Right ventricle myocardium inferior (tissue), 1 donor: ENCODE results near the gene GMIP. TPM values are rescaled to one million over a fixed set of nuclear protein-coding genes. Genes with fewer than 3 reads are reported as not detected.

Experiments
- ATAC-seq: fragments of 200-7000 bp; cut with Tn5 transposase; one replicate; pipeline ENCODE4 v1.9.1; 2020; ENCODE audit warnings: mild to moderate bottlenecking, moderate library complexity
- DNase-seq: peaks from one replicate; pipeline ENCODE4 v3.0.0; 2021; ENCODE audit errors: missing footprints
- intact Hi-C: fragments of 100-400 bp; cut with DNase I; formaldehyde crosslinking; loops from one replicate; pipeline ENCODE4 v1.11.0; 2022
- total RNA-seq: library from RNA; stranded (reverse); fragmentation: NEBNext Ultra II Directional; extraction: Animal tissue kit (Norgen Biotek cat#: 25700); gene quantifications from one replicate; pipeline ENCODE4 v1.2.1, GENCODE V29; 2021
- donor health status: DM: no; HTN: yes; CAD: no; lungs with severe emphysema.

The GMIP gene
- total RNA-seq, 1 donor from 2014 or later, result 4.5 TPM

DNA sequence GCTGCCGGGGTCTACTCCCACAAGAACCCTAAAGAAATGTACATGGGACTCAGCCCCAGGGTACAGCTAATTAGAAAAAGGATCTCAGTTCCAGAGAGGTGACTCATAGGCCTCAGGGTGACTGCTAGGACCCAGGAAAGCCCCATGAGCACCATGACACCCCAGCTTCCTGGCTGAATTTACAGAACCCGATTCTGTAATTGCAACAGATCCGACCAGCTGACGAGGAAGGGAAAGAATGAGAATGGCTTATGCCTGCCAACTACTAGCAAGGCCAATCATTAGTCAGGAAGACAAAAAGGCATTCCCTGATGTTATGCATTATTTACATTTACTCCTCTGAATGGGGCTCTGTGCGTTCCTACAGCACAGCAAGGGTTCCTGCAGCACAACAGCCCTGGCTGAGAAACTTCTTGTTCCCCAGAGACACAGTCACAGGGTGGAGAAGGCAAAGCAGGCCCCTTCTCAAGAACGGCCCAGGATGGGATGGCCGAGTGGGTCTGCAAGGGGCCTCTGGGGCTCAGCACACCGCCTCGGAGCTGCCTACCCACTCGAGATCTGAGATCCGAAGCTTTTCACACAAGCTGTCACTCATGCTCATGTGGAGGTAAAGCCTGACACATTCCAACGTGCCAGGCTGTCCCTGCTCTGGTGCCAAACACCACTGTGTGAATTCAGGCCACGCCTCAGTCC lies 52.2 kb downstream of the GMIP start:
- ATAC-seq (no peak), DNase-seq (no peak)
- intact Hi-C loops, result no loop called here

DNA sequence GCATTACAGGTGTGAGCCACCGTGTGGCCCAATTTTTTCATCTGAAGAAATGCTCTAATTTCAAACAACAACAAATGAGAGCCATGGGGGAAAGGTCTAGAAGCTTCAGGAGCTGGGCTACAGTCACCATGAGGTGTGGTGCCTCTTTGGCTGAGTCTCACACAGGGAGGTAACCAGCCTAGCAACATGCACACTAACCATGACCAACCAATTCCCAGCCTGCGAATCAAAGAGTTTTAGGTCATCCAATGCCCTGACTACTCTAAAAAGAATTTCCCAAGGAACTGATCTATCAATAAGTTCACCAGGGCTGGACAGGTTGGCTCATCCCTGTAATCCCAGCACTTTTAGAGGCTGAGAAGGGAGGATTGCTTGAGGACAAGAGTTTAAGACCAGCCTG lies 54.9 kb downstream of the GMIP start:
- intact Hi-C loops, result no loop called here
- ATAC-seq (no peak), DNase-seq (no peak)

DNA sequence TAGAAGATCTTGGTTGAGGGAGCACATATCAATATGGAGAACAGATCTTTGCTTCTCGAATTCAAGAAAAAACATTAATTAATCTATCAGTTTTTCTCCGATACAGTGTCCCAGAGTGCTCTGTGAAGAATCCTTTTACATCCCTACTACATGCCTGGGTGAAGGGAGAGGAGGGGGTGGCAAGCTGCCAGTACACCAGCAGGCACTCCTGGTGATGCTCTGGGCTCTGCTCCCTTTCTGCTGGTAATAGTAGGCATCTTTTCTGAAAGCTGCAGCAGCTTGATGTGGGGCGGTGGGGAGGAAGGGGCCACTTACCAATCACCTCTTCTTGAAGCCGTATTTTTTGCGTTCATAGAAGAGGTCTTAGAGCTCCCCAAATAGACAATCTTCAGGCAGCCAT lies 55.7 kb downstream of the GMIP start:
- ATAC-seq, result no peak
- no peak for DNase-seq
- intact Hi-C loops, result no loop called here

DNA sequence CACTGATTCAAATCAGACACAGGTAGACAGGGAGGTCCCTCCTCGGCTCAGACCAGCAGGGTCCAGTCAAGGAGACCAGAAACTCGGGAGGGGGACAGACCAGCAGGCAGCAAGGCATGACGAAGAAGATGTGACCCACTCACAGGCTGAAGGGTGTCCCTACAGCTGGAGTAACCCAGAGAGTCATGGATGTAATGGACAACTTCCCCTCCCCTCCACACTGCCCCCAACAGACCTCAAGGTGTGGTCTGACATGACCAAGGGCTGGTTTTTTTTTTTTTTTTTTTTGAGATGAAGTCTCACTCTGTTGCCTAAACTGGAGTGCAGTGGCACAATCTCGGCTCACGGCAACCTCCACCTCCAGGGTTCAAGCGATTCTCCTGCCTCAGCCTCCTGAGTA lies 59.1 kb downstream of the GMIP start:
- no peak for ATAC-seq
- DNase-seq, result peak; percentile 3
- intact Hi-C loops, result no loop called here

DNA sequence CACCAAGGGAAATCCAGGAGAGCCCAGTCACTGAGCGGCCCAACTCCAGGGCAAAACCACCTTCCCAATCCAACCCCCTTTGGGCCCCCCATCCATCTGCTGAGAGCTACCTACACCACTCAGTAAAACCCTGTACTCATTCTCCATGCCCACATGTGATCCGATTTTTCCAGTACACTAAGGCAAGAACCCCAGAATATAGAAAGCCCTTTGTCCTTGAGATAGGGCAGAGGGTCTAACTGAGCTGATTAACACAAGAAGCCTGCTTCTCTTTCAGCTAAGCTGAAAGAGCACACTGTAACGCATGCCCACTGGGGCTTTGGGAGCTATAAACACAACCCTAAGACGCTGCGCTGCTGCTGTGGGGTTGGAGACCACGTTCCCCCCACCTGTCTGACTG lies 61.0 kb downstream of the GMIP start:
- DNase-seq (peak; percentile 25), ATAC-seq (no peak)
- intact Hi-C loops, result no loop called here

DNA sequence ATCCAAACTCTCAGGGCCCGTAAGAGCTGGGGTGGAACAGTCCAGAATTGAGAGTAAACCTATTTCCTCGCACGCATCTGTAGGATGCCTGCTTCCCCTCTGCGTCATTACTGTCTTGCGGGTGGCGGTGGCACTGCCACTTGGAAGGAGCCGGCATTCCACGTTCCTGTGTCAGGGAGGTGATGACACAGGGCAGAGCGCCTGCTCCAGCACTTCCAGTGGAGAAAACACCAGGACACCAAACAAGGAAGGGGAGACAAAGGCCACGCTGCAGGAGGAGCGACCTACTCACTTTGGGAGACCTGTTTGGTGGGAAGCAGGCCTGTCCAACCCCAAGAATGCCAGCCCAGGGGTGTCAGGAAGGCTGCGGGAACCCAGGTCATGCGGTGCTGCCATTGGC lies 62.1 kb downstream of the GMIP start:
- ATAC-seq, result no peak
- intact Hi-C loops, result no loop called here
- peak; percentile 9 for DNase-seq

DNA sequence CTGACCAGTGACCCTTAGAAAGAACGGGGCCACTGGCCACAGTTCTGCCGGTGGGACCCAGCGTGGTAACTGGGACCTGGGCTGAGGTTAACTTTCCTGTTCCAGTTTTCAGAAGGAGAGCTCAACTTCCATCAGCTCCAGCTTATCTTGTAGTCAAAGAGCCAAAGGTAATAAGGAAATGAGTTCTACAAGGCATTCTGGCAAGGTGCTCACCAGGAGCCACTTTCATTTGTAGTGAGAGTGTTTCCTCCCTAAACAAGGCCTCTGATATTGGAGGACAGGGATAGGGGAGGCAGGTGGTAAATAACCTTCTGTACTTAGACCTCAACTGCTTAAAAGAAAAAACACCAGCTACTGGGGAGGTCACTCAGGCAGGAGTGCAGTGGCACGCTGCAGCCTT lies 63.0 kb downstream of the GMIP start:
- ATAC-seq (no peak), DNase-seq (no peak)
- intact Hi-C loops, result no loop called here

DNA sequence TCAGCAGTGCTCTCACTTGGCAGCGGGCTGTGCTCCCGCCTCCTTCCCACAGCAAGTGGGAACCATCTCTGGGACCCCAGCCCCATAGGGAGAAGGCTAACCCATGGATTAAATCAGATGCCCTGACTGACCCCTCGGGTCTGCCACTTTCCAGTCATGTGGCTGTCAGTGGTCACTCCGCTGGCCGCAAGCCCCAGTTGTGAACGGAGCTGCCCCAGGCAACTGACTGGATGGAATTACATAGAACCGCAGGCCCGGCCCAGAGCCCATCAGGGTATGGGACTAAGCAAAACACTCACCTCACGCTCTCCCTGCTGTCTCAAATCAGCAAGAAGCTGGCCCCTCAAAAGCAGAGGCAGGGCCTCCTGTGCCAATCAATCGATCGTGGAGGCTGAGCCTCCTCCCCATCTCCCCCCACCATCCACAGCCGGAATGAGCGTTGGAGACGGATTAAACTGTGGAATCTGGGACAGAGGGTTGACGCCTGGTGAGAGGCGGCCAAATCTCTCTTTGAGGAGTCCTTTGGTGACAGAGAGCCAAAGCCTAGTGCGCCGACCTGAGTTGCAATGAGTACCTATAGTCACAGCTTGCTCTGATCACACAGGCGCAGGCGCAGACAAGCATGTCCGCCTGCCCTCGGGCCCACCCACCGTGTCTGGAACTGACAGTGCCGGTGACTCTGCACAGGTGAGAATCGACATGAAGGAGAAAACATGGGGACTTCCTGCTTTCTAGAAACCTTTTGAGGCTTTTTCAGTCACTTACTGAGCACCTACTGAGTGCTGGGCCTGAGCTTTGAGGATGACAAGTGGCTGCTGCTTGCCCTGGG lies 63.7 kb downstream of the GMIP start:
- intact Hi-C loops, result no loop called here
- no peak for ATAC-seq
- no peak for DNase-seq

Other genes with a start within 250 kb of the GMIP start
- gene GATAD2A, start 238.0 kb downstream of the GMIP start, total RNA-seq, result 25.9 TPM
- gene TSSK6, start 128.1 kb downstream of the GMIP start, total RNA-seq, result 0.32 TPM
- 1,344 TPM for gene NDUFA13, start 127.4 kb downstream of the GMIP start, total RNA-seq
- 6.5 TPM for gene YJEFN3, start 114.7 kb downstream of the GMIP start, total RNA-seq
- gene CILP2, start 105.4 kb downstream of the GMIP start, total RNA-seq, result 0.30 TPM
- not detected for gene PBX4, start 25.0 kb downstream of the GMIP start, total RNA-seq
- 0.57 TPM for gene LPAR2, start 15.4 kb downstream of the GMIP start, total RNA-seq
- 20.1 TPM for gene ATP13A1, start 20.0 kb upstream of the GMIP start, total RNA-seq
- gene ZNF101, start 25.2 kb upstream of the GMIP start, total RNA-seq, result 2.7 TPM
- gene ZNF14, start 89.5 kb upstream of the GMIP start, total RNA-seq, result 3.6 TPM
- 9.8 TPM for gene ZNF506, start 178.1 kb upstream of the GMIP start, total RNA-seq
- 11.3 TPM for gene ZNF253, start 222.2 kb upstream of the GMIP start, total RNA-seq